Measurements from ENCODE around the gene TNFRSF14.

Gene TNFRSF14

DNA sequence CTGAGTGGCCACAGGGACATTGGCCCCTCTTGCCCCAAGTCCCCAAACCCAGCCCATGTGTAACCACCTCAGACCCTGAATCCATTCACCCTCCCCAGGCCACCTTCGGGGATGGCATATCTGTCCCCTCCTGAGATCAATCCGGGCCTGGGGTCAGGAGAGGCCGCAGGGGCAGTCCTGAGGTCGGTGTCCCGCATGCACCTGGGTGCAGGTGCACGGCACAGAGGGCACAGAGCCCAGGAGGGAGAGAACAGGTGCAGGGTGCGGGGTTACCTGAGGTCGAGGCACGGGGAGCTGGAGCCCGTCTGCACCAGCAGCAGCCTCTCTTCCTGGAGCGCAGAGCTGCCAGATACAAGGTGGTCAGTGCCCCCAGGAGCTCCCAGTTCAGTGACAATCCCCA, 46.6 kb upstream of the TNFRSF14 start:
- H3K36me3 ChIP-seq (ENCODE audit: control insufficient read depth, insufficient read depth, low read length), result peaks cover 38% of the 10 kb centered on the region
- TF ChIP-seq, protein P1, sequence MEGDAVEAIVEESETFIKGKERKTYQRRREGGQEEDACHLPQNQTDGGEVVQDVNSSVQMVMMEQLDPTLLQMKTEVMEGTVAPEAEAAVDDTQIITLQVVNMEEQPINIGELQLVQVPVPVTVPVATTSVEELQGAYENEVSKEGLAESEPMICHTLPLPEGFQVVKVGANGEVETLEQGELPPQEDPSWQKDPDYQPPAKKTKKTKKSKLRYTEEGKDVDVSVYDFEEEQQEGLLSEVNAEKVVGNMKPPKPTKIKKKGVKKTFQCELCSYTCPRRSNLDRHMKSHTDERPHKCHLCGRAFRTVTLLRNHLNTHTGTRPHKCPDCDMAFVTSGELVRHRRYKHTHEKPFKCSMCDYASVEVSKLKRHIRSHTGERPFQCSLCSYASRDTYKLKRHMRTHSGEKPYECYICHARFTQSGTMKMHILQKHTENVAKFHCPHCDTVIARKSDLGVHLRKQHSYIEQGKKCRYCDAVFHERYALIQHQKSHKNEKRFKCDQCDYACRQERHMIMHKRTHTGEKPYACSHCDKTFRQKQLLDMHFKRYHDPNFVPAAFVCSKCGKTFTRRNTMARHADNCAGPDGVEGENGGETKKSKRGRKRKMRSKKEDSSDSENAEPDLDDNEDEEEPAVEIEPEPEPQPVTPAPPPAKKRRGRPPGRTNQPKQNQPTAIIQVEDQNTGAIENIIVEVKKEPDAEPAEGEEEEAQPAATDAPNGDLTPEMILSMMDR (IDR thresholded peaks at IDR 0.05; ENCODE audit: insufficient read depth, low read length, poor library complexity, severe bottlenecking), result no peak
- DNase-seq (ENCODE audit: extremely low read depth, insufficient read length), result no peak

DNA sequence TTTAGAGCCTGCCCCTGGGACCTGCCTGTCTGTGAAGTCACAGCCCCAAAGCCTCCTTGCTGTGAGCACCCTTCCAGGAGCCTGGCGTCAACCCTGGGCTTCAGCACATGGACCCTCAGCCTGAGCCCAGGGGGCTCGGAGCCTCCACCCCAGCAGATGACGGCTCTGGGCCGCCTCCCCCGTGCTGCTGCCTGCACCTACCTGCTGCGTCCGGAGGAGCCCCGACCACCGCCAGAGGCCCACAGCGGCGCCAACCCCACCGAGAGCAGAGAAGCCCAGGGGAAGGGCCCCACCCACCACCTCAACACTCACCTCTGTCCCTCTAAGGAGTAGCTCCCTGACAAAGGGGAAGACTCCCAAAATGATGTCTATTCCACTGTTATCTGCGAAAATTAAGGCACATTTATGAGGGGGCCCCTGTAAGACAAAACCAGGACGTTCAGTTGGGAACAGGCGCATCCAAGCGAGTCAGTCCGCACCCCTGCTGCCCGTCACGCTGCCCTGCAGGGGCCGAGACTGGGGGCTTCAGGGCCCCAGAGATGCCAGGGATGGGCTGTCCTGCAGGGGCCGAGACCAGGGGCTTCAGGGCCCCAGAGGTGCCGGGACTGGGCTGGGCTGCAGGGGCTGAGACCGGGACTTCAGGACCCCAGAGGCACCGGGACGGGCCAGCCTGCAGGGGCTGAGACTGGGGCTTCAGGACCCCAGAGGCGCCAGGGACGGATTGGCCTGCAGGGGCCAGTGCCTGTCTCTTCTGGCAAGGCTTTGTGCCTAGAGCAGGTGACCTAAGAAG, 45.6 kb upstream of the TNFRSF14 start:
- peaks cover 44% of the 10 kb centered on the region for H3K36me3 ChIP-seq (ENCODE audit: control insufficient read depth, insufficient read depth, low read length)
- no peaks in the 10 kb centered on the region for H3K27me3 ChIP-seq (replicated peaks; ENCODE audit: control insufficient read depth, insufficient read depth, low read length)
- no peak overlapping the region for H3K4me3 ChIP-seq (replicated peaks; ENCODE audit: low read depth, low read length)
- TF ChIP-seq, protein P1 (IDR thresholded peaks at IDR 0.05; ENCODE audit: insufficient read depth, low read length, poor library complexity, severe bottlenecking), result no peak
- DNase-seq (ENCODE audit: extremely low read depth, insufficient read length), result no peak

More for the DNA sequence above, 46.6 kb upstream of the TNFRSF14 start:
- H3K27me3 ChIP-seq (replicated peaks; ENCODE audit: control insufficient read depth, insufficient read depth, low read length), result no peaks in the 10 kb centered on the region
- H3K4me3 ChIP-seq (replicated peaks; ENCODE audit: low read depth, low read length), result no peak overlapping the region

DNA sequence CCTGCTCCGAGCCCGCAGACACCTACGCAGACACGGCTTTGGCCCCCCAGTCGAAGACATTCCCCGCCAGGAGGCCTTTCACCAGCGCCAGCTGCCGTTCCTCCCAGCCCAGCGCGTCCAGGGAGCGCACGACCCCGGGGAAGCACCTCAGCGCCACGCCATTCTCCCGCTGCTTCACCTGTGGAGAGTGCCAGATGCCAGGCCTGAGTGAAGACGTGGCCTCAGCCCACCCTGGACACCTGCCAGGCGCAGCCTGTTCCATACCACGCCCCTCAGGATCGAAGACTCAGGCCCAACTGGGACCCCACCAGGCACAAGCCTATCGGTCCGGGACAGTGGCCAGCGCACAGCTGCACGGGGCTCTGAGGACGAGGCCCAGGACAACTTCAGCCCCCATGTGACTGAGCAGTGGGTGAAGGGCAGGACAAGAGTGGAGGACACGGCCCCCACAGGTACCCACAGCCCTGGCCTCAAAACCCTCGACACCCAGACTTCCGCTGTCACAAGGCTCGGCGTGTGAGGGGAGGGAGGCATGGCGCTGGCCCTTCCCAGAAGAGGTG, 43.2 kb upstream of the TNFRSF14 start:
- peaks cover 51% of the 10 kb centered on the region for H3K36me3 ChIP-seq (ENCODE audit: control insufficient read depth, insufficient read depth, low read length)
- no peak for DNase-seq (ENCODE audit: extremely low read depth, insufficient read length)
- no peak overlapping the region for H3K4me3 ChIP-seq (replicated peaks; ENCODE audit: low read depth, low read length)
- TF ChIP-seq, protein P1 (IDR thresholded peaks at IDR 0.05; ENCODE audit: insufficient read depth, low read length, poor library complexity, severe bottlenecking), result no peak
- no peaks in the 10 kb centered on the region for H3K27me3 ChIP-seq (replicated peaks; ENCODE audit: control insufficient read depth, insufficient read depth, low read length)

DNA sequence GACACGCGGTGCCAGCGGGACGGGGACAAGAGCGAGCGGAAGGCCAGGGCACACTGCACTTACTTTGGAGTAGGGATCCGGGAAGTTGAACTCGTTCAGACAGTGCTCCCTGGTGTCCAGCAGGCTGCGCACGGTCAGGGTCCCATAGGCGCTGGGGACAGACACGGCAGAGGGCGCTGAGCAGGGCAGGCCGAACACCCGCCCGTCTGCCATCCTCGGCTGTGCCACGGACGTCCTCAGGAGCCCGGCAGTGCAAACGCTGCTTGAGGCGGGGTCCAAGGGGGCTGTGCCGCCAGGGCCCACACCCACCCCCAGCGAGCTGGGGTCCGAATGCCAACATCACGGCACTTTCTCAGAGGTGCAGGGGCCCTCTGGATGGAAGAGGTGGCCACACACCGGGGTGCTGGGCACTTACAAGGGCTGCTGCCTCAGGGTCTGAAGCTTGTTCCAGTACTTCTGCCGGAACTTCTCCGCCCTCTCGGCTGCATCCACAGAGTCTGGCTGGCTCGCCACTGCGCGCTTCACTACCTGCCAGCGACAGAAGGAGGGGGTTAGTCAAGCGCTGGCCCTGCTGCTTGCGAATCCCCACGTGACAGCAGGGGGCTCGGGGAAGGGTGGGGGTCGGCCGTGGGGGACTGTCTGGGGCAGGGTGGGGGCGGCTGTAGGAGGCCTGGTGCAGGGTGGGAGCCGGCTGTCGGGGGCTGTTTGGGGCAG, 42.1 kb upstream of the TNFRSF14 start:
- no peak for DNase-seq (ENCODE audit: extremely low read depth, insufficient read length)
- no peak overlapping the region for H3K4me3 ChIP-seq (replicated peaks; ENCODE audit: low read depth, low read length)
- TF ChIP-seq, protein P1 (IDR thresholded peaks at IDR 0.05; ENCODE audit: insufficient read depth, low read length, poor library complexity, severe bottlenecking), result no peak
- no peaks in the 10 kb centered on the region for H3K27me3 ChIP-seq (replicated peaks; ENCODE audit: control insufficient read depth, insufficient read depth, low read length)
- H3K36me3 ChIP-seq (ENCODE audit: control insufficient read depth, insufficient read depth, low read length), result peaks cover 57% of the 10 kb centered on the region

DNA sequence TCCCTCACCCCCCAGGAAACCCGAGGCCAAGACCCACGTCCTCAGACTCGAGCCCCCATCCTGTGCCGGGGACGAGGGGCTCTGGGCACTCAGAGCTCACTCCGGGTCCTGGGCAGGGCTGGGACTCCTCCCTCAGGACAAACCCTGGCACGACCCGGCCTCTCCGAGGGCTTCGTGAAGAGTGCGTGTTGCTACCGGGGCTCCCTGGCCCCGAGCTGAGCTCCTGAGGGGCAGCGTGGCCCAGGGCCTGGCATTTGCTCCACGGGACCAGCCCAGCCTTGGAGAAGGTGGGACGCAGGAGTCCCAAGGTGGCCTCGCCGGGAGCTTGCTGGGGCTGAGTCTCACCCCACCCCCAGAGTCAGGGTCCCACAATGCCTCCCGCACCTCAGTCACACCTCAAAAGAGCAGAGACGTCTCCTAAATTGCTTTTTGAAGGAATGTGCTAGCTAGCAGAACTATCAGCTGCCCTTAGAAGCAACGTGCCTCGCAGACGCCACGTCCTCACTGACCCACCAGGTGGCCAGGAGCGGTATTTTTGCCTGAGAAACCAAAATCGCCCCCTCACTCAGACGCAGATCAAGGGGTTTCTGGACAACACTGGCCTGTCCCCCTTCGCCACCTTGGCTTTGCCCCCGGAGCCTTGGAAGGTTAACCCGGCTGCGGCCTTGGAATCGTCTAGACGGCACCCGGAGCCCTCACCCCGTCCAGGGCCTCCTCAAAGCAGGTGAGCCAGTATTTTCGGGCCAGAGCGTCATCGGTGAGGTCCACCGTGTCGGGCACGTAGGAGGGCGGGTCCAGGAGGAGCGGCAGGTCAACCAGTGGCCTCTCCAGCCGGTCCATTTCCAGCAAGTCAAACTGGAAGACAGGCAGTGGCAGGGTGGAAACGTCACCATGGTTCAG, 41.1 kb upstream of the TNFRSF14 start:
- TF ChIP-seq, protein P1 (IDR thresholded peaks at IDR 0.05; ENCODE audit: insufficient read depth, low read length, poor library complexity, severe bottlenecking), result no peak
- DNase-seq (ENCODE audit: extremely low read depth, insufficient read length), result no peak
- H3K36me3 ChIP-seq (ENCODE audit: control insufficient read depth, insufficient read depth, low read length), result peaks cover 60% of the 10 kb centered on the region
- H3K27me3 ChIP-seq (replicated peaks; ENCODE audit: control insufficient read depth, insufficient read depth, low read length), result no peaks in the 10 kb centered on the region
- H3K4me3 ChIP-seq (replicated peaks; ENCODE audit: low read depth, low read length), result no peak overlapping the region

Data from GM06990 (cell line).